ENCODE data around the gene DHH. TPM values are rescaled to one million over a fixed set of nuclear protein-coding genes. Genes with fewer than 3 reads are reported as not detected.

The DHH gene
- polyA plus RNA-seq, 1 donor = 0.82 TPM

DNA sequence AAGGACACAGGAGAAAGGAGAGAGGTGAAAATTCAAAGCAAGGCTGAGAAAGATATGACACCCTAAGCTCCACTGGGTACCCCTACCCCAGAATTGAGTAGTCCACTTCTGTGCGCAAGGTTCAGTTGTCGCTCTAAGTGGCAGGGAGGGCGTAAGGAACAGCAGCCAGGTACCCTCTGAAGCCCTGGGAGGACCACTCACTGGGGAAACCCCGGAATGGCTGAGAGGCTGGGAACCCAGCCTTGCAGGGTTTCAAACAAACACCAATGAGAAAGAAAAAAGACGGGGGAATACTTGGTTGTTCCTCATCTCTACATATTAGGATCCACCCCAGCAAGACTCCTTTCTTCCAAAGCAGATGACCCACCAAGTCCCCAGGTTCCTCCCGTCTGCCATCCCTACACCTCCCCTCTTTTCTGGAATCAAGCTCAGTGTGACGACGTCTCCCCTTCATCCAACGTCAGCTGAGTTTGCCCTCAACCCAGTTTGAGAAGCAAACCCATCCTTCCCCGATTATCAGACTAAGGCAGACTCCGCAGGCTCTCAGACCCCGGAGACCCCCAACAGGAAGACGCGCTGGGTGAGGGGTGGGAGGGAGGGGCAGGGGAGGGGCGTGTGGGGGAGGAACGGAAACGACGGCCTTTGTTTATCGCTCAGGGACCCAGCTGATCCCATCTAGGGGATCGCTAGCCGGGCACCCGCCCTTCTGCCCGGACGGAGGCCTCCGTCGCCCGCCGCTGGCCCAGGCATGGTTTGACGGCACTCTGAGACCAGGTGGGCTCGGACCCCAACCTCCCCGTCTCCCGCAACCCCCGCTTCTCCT, 15.3 kb upstream of the DHH start:
- DNase-seq (ENCODE audit: low read depth) = no peak

DNA sequence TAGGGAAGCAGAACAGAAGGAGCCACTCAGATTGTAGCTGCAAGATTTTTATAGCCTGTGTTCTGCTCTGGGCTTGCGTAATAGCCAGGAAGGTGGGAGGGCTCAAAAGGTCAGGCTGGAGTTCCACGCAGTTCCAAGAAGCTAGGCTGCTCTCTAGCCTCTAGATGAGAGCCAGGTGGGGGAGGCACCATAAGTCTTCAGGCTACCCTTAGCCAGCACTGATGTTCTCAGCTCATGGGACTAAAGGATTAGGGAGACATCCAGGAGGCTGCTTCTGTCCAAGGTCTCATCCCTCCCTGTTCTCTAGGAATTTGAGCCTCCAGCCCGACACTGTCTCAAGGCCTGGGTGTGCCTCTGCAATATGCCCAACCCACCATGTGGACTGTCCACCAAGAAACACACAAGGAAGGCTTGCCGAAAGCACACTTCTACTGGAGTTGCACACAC, 14.4 kb upstream of the DHH start:
- DNase-seq (ENCODE audit: low read depth) = no peak

DNA sequence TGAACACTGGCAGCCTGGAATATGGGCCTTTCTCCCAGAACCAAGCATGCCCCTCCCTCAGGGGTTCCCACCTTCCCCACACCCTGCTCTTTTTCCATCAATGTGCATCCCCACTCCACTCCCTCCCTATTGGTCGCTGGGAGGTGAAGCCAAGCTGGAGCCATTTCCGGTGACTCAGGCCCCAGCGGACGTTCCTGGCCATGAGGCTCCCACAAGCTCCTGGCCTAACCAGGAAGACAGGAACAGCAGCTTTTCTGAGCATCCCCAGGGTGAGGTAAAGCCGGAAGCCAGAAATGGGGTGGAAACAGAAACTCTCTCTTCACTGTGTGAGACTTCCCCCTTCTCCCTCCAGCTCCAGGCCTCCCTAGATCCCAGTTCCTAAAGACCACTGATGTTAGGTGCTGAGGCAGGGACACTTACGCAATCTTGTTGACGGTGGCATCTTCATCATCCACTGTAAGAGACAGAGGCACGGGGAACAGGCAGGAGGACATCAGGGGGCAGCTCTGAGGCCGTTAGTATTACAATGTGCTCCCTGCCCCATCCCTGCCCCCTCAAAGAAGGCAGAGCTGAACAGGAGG, 11.0 kb upstream of the DHH start:
- no peak for DNase-seq (ENCODE audit: low read depth)

DNA sequence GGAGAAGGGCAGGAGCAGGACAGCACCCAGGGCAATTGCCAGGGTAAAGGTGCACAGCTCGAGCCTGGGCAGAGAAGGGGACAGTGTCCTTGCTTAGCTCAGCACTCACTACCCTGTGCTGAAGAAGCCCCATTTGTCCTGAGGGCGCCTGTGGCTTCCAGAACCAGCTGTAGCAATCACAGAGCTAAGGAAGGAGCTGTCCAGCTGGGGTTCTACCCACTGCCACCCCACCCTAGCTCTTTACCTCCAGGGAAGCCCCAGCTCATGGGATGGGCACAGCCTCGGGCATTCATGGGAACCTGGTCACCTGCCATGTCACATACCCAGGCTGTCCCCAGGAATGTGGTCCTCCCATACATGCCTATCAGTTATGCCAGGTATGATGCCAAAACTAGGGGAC, 10.2 kb upstream of the DHH start:
- no peak for DNase-seq (ENCODE audit: low read depth)

DNA sequence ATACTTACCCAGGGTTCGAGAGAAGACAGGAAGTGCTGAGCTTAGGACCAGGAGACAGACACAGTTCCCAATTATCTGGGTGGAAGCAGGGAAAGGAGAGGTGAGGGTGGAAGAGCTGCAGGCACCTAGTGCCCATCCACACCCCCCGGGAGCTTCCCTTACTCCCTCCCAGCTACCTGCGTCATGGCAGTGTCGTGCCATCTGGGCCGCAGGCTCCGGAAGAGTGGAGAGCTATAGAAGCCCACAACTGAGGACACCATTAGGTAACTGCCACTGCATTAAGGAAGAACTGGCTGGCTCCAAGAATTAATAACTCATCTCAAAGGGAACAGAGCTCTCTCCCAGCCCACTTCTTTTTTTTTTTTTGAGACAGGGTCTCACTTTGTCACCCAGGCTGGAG, 5.8 kb upstream of the DHH start:
- DNase-seq (ENCODE audit: low read depth) = no peak

DNA sequence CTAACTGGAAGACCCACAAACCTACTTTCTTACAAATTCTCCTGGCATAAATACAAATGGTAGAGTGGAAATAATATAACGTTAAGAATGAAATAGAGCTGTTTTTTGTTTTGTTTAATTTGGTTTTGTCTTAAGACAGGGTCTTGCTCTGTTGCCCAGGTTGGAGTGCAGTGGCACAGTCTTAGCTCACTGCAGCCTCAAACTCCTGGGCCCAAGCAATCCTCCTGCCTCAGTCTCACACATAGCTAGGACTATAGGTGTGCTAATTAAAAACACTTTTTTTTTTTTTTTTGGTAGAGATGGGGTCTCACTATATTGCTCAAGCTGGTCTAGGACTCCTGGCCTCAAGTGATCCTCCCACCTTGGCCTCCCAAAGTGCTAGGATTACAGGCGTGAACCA, 4.1 kb upstream of the DHH start:
- no peak for DNase-seq (ENCODE audit: low read depth)

DNA sequence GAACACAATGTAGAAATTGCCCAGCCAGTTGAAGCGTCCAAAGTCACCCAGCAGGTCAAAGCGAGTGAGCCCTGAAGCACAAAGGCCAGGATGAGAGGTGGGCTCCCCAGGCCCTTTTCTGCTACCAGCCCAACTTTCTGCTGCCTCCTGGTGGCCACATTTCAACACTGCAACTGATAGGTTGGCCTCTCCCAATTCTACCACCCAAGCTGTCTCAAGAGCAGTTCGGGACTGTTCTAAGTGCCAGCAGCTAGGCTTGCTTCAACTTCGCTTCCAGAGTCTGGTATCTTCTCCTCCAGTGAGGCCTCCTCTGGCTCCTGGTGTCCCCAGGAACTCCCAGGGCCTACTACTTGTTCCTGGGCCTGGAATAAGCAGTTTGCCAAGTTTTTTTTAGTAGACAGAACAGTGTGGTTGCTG, 3.4 kb upstream of the DHH start:
- no peak for DNase-seq (ENCODE audit: low read depth)

DNA sequence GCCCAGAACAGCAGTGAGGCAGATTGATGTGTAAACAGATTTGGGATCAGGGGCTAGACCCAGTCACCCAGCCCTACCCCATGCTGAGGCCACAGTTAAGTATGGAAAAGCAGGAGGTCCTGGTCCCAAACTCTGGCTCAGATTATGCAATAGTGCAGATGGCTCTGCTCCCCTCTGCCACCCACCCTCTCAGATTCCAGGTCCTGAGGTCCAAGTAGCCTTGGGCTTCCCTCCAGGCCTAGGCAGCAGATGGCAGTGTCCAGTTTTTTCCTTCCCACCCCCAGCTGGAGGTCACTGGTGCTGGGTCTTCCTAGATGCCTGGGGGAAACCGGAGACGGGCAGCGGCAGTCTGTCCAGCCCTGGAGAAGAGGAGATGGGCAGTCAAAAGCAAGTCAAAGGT, 2.8 kb upstream of the DHH start:
- DNase-seq (ENCODE audit: low read depth) = no peak

DNA sequence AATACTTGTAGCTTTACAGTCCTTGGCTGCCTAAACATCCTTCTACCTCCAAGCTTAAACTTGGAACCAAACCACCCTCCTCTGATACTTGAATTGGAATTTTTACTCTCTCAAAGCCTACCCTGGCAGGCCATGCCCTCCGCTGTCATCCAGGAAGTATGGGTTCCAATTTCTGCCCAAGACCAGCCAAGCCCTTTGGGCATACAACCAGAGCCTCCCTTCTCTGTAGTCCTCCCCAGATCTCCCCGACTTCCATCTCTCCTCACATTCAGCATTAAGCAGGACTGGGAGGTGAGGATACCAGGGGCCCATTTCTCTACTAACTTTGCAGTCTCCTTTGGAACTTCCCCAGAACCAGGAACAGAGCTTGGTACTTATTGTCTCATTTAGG, 369 bp upstream of the DHH start:
- DNase-seq (ENCODE audit: low read depth) = no peak

DNA sequence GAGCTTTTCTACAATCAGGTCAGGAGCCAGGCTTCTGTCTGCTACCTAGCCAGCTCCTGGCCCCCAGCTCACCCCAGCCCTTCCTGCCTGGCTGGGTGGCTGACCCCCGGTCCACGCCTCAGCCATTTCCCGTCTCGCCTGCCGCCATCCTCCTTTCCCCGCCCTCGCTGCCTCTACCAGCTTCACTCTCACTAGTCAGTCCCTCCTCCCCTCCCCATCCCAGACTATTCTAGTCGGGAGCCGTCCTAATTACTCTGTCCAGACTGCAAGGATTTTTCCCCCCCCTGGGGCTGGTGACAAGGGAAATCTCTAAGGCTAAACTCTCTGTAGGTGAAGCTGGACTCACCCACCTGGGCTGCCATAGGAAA, 825 bp downstream of the DHH start:
- DNase-seq (ENCODE audit: low read depth) = no peak

DNA sequence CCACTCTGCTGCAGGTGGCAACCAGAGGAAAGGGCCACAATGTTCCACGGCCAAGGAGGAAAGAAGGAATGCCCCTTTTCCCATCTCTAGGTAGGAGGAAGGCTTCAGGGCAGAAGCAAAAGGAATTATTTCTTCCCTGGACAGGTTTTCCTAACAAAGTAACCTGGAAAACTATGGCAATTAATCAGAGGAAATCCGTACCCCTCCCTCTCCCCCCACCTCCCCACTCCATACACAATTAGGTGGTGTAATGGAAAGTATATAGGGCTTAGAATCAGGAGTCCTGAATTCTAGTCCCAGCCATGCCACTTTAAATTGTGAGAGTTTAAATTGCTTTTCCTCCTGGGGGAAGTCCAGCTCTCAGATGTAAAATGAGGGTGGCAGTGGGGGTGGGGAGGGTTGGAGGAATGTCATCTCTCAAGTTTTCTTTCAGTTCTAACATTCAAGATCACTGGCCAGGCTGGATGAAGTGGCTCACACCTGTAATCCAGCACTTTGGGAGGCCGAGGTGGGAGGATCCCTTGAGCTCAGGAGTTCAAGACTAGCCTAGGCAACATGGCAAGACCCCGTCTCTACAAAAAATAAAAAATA, 1.7 kb downstream of the DHH start:
- DNase-seq (ENCODE audit: low read depth) = no peak

DNA sequence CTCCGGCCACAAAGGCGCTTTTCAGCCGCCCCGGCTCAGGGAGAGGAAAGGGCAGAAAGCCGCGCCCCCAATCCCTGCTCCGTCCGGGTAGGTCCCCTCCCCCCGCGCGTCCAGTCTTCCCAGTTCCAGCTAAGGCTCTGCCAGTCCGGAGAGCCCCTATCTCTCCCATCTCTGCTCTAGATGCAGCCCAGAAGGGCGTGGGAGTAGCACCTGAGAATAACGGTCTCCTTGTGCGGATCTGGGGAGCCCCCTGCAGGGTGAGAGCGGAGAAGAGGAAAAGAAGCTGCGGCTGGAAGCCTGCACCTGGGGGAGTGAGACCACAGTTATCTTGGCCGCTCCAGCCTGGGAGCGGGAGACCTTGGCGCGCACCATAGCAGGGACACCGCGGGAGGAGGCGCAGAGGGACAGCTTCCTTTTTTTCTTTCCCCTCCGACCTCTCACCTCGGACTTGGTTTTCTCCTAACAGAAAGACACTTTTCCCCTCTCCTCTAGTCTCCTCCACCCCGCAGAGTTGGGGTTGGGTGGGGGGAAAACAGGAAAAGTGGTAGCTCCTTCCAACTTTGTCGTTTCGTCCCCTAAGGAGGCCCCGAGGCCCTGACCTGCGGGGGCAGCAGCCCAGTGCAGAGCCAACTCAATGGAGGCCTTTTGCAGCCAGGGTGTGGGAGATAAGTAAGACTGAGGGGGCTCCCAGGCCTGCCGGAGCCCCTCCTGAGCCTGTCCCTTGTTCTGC, 2.4 kb downstream of the DHH start:
- no peak for DNase-seq (ENCODE audit: low read depth)

DNA sequence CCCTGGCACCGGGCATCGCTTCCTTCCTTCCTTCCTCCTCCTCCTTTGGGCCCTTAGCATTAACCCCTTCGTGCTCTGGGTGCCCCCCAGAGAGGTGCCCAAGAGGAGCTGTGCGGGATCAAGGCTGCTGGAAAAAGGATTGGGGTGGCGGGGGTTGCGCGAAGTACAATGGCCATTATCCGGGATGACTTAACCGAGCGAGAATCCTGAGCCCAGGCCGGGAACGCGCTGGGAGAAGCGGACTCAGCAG, 2.8 kb downstream of the DHH start:
- no peak for DNase-seq (ENCODE audit: low read depth)

DNA sequence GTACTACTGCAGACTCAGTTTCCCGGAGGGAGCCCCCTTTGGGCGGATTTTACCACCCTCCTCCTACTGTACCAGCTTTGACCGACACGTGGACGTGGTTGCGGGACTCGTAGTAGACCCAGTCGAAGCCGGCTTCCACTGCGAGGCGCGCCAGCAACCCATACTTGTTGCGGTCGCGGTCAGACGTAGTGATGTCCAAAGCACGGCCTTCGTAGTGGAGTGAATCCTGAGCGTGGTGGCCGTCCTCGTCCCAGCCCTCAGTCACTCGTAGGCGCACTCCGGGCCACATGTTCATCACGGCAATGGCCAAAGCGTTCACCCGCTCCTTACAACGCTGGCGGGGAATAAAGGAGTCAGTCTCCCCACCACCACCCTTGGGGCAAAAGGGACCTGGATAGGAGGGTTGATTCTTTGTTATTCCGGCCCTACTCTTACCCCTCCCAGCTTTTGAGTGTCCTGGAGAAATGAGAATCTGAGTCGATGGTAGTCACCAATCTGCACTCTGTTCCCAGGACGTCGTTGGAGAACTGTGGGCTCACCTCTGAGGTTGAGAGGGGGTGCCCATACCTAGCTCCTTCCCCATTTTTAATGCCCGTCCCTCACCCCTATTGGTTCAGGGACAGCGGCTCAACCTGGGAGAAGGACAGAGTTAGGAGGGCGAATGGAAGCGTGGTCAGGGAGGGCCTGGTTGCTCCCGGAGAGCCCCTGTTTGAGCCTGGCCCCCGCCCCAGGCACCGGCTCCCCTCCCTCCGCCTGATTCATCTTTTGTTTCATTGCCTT, 3.4 kb downstream of the DHH start:
- DNase-seq (ENCODE audit: low read depth) = no peak

DNA sequence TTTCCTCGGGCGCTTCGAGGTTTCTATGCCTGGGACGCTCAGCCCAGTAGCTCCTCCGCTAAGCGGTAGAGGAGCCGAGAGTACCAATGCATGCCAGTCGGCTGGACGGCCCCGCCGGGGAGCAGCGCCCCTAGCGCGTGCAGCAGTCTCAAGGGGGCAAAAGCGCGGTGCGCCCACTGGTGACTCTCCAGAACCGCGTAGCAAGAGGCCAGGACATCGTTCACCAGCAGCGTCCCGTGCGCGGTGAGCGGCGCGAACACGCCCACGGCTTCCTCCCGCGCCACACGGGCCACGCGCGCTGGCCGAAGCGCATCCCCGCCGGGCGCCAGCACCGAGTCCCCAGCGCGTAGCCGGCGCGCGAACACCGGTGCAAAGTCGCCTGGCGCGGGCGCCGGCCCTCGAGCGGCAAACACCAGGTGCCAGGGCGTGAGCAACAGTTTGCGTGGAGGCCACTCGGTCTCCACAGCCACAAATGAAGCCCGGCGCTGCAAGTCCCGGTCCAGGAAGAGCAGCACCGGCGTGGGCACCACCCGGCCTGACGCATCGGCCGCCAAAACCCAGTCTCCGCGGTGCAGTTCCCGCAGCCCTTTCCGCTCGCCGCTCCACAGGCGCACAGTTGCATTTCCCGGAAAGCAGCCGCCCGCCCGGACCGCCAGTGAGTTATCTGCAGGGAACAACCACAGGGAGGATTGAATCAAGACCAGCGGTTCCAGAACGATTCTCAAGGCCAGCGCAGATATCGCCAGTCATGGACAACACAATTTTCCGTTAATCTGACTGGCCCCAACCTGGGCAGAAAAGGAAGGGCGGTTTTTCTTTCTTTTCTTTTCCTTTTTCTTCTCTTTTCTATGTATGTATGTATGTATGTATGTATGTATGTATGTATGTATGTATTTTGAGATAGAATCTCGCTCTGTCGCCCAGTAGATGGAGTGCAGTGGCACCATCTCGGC, 4.5 kb downstream of the DHH start:
- DNase-seq (ENCODE audit: low read depth) = no peak

DNA sequence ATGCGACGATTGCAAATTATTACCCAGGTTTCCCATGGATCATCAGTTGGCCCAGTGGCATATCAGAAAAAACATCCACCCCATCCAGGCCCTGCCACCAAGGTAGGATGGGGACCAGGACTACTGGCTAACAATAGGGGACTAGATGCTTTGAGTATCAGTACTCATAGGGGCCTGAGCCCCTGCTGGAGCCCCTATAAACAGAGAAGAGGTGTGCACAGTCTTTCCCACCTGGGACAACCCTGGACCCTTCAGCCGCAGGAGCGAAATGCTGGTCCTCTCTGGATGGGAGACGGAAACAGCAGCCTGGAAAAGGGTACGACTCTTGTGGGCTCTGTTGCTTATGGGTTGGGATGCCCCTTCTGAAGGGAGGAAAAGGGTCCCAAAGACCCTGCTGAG, 5.7 kb downstream of the DHH start:
- no peak for DNase-seq (ENCODE audit: low read depth)

DNA sequence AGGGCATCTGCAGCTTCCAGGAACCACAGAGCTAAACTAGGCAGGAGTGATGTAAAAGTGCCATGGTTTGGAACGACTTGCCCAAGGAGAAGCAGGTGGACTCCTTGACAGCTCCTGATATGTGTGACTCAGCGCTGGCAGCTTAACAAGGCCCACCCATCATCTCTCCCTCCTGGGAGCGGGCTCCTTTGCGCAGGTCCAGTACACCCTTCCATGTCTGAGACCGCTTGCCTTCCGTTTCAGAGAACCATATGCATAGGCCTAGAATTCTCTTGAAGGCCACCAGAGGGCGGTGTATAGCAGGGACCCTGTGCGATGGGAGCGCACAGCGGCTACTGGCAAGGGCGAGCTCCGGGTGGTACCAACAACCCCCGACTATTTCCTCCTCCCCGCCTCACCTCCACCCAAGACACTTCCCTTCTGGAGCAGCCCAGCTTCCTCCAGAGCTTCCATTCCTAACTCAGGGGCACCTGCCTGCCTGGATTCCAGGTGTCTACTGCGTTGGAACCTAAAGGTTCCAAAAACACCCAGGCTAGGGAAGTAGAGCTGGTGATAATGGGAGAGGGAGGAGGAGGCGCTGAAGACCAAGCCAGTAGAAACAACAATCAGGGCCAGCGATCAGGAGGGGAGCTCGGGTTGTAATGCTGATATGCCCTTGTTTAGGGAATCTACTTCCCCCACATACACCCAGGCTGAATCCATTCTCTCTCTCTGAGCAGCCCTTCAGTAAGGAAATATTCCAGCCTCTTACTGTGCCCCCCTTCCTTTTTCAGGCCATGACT, 6.3 kb downstream of the DHH start:
- DNase-seq (ENCODE audit: low read depth) = no peak

DNA sequence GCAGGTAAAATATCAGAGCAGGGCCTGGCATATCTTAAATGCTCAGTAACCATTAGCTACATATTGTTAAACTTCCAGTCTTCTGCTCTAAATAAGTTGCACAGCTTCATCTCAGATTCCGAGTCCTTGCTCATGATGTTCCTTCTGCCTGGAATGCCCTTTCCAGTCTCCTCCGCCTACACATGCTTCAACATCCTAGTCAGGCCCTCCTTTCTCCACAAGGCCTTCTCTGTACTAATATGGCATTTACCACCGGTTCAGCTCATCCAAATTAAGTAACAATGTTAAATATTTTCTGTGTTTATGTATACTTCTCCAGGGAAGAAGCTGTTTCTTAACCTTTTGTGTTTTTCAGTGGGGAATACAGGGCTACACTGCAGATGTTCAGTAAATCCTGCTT, 8.5 kb downstream of the DHH start:
- DNase-seq (ENCODE audit: low read depth) = no peak

DNA sequence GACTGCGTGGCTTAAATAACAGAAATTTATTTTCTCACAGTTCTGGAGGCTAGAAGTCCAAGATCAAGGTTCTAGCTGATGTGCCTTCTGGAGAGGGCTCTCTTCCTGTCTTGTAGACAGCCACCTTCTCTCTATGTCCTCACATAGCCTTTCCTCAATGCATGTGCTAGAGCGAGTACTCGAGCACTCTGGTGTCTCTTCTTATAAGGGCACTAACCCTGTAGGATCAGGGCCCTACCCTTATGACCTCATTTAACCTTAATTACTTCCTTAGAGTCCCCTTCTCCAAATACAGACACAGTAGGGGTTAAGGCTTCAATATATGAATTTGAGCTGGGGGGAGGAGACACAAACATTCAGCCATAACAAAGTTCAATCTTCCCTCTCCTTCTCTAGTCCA, 10.2 kb downstream of the DHH start:
- DNase-seq (ENCODE audit: low read depth) = no peak

DNA sequence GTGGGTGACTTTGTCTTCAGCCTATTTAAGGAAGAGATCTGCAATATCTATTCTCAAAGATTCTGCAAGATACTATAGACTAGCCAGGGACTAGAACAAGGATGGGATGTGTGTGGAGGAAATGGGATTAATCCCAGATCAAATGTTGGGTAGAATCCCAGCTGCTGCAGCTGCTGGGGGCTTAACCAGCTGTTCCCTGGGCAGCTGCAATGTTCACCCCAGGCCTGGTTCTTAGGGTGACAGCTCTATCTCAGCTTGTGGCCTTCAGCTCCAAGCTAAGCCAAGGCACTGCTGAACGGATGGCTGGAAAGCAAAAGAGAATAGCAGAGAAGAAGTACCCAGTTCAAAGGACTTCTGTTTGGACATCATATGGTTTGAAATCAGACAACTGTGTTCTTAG, 14.8 kb downstream of the DHH start:
- DNase-seq (ENCODE audit: low read depth) = no peak
